H1 (cell line): ENCODE results near the gene TBC1D22A. TPM values are rescaled to one million over a fixed set of nuclear protein-coding genes. Genes with fewer than 3 reads are reported as not detected.

ENCODE experiments used
- CTCF ChIA-PET: fragments of 300-600 bp; sonication (Branson Sonifier 250); formaldehyde crosslinking; loops from one replicate; lab custom pipeline; 2021; ENCODE audit not compliant: partially characterized antibody; lab: Charles Lee
- POLR2A ChIA-PET: fragments of 300-600 bp; sonication (Branson Sonifier 250); formaldehyde crosslinking; loops from one replicate; lab custom pipeline; 2021; ENCODE audit warnings: inconsistent platforms; ENCODE audit not compliant: partially characterized antibody; lab: Charles Lee
- DNase-seq, 2 experiments: peaks; one replicate each; pipeline versions ENCODE4 v3.0.0 to v3.0.0-alpha.2; 2010 to 2022; ENCODE audit warnings: low spot score in 2 of 2, low read depth in 1 of 2, mixed read lengths in 1 of 2
- FAIRE-seq: peaks from 2 replicates; lab custom pipeline; 2011; peaks lifted over from hg19 to GRCh38; lab: Jason Lieb, UNC
- H2AFZ ChIP-seq: 2 replicates; pipeline ENCODE4 v1.8.1; 2012; ENCODE audit warnings: low read length, inconsistent platforms
- H2AK5ac ChIP-seq: 2 replicates; pipeline ENCODE4 v1.6.1; 2013; ENCODE audit warnings: low read depth, low read length
- H2BK120ac ChIP-seq: replicated peaks from 2 replicates; pipeline ENCODE3; 2013; ENCODE audit warnings: low read depth, low read length, inconsistent platforms
- H2BK12ac ChIP-seq: 2 replicates; pipeline ENCODE4 v1.6.1; 2013; ENCODE audit warnings: low read depth, low read length
- H2BK15ac ChIP-seq: 2 replicates; pipeline ENCODE4 v1.6.1; 2013; ENCODE audit warnings: low read length
- H2BK20ac ChIP-seq: 2 replicates; pipeline ENCODE4 v1.6.1; 2013; ENCODE audit warnings: low read length
- H2BK5ac ChIP-seq: 2 replicates; pipeline ENCODE4 v1.6.1; 2013; ENCODE audit warnings: low read depth, low read length
- H3K14ac ChIP-seq: 2 replicates; pipeline ENCODE4 v1.6.1; 2013; ENCODE audit warnings: inconsistent platforms; ENCODE audit not compliant: insufficient read length
- H3K18ac ChIP-seq: 2 replicates; pipeline ENCODE4 v1.6.1; 2013; ENCODE audit warnings: low read length; ENCODE audit errors: extremely low read depth
- H3K23ac ChIP-seq: 2 replicates; pipeline ENCODE4 v1.6.1; 2013; ENCODE audit warnings: inconsistent platforms; ENCODE audit not compliant: insufficient read length
- H3K23me2 ChIP-seq: 2 replicates; pipeline ENCODE4 v1.6.1; 2013; ENCODE audit warnings: low read depth, low read length
- H3K27ac ChIP-seq: 2 replicates; pipeline ENCODE4 v1.6.1; 2011; ENCODE audit warnings: low read depth, low read length, inconsistent platforms
- H3K27me3 ChIP-seq, 4 experiments: replicated peaks in 1 of 4; 1 replicate in 1 of 4; 2 replicates in 3 of 4; pipeline versions ENCODE4 v1.6.1 to v1.8.1; 2011 to 2013; ENCODE audit warnings: low read length in 3 of 4, mild to moderate bottlenecking in 3 of 4, inconsistent platforms in 2 of 4, mixed read lengths in 2 of 4, moderate library complexity in 1 of 4; ENCODE audit not compliant: control insufficient read depth in 3 of 4, insufficient read depth in 3 of 4; ENCODE audit errors: extremely low read depth in 1 of 4
- H3K36me3 ChIP-seq, 4 experiments: 2 replicates each; pipeline versions ENCODE4 v1.6.1 to v1.8.1; 2011 to 2013; ENCODE audit warnings: mild to moderate bottlenecking in 4 of 4, low read length in 3 of 4, moderate library complexity in 2 of 4, control low read depth in 1 of 4, inconsistent platforms in 1 of 4; ENCODE audit not compliant: insufficient read depth in 4 of 4, control insufficient read depth in 2 of 4
- H3K4ac ChIP-seq: replicated peaks from 2 replicates; pipeline ENCODE3; 2013; ENCODE audit warnings: low read length, low read depth, mixed read lengths, inconsistent platforms; ENCODE audit not compliant: insufficient read length
- H3K4me1 ChIP-seq, 4 experiments: replicated peaks in 1 of 4; 1 replicate in 1 of 4; 2 replicates in 3 of 4; pipeline versions ENCODE4 v1.6.1 to v1.8.1; 2011 to 2013; ENCODE audit warnings: low read length in 3 of 4, inconsistent platforms in 2 of 4, mixed read lengths in 1 of 4; ENCODE audit not compliant: insufficient read depth in 4 of 4, control insufficient read depth in 3 of 4
- H3K4me2 ChIP-seq, 2 experiments: 2 replicates each; pipeline versions ENCODE4 v1.6.1 to v1.8.1; 2011 to 2013; ENCODE audit warnings: low read depth in 2 of 2, low read length in 2 of 2, control low read depth in 1 of 2, inconsistent platforms in 1 of 2, mild to moderate bottlenecking in 1 of 2; ENCODE audit not compliant: insufficient read depth in 1 of 2
- H3K4me3 ChIP-seq, 4 experiments: fragments of 200-600, 300-600 bp in 1 of 4; sonication (generic), shearing (Covaris generic), sonication (Bioruptor Twin) in 1 of 4; 2 replicates each; pipeline versions ENCODE4 v1.5.1 to v1.8.1; 2011 to 2016; ENCODE audit warnings: low read length in 4 of 4, low read depth in 3 of 4, control low read depth in 2 of 4, inconsistent platforms in 2 of 4, mild to moderate bottlenecking in 2 of 4, mixed read lengths in 1 of 4, moderate library complexity in 1 of 4; ENCODE audit not compliant: insufficient read depth in 2 of 4; ENCODE audit errors: extremely low read depth in 1 of 4
- H3K56ac ChIP-seq: replicated peaks from 2 replicates; pipeline ENCODE3; 2013; ENCODE audit warnings: low read depth, mild to moderate bottlenecking, mixed read lengths, low read length, inconsistent platforms; ENCODE audit not compliant: insufficient read length
- H3K79me1 ChIP-seq: 2 replicates; pipeline ENCODE4 v1.6.1; 2013; ENCODE audit warnings: low read depth, low read length, control low read depth
- H3K79me2 ChIP-seq, 2 experiments: 2 replicates each; pipeline versions ENCODE4 v1.6.1 to v1.8.1; 2012 to 2013; ENCODE audit warnings: low read length in 2 of 2, mild to moderate bottlenecking in 2 of 2, inconsistent platforms in 1 of 2; ENCODE audit not compliant: insufficient read depth in 2 of 2, control insufficient read depth in 1 of 2
- H3K9ac ChIP-seq, 4 experiments: replicated peaks in 1 of 4; 1 replicate in 1 of 4; 2 replicates in 3 of 4; pipeline versions ENCODE4 v1.6.1 to v1.8.1; 2011 to 2013; ENCODE audit warnings: low read depth in 3 of 4, low read length in 3 of 4, control low read depth in 2 of 4, mild to moderate bottlenecking in 2 of 4, moderate library complexity in 2 of 4, inconsistent platforms in 1 of 4; ENCODE audit errors: extremely low read depth in 1 of 4
- H3K9me3 ChIP-seq, 2 experiments: 2 replicates each; pipeline versions ENCODE4 v1.6.1 to v1.8.1; 2012 to 2013; ENCODE audit warnings: mild to moderate bottlenecking in 2 of 2, moderate library complexity in 2 of 2, control low read depth in 1 of 2, inconsistent platforms in 1 of 2, low read depth in 1 of 2, low read length in 1 of 2, mixed read lengths in 1 of 2; ENCODE audit not compliant: insufficient read depth in 2 of 2
- H4K20me1 ChIP-seq, 2 experiments: replicated peaks in 1 of 2; 2 replicates each; pipeline versions ENCODE3 to v1.8.1; 2011 to 2013; ENCODE audit warnings: inconsistent platforms in 2 of 2, low read length in 2 of 2, mild to moderate bottlenecking in 1 of 2; ENCODE audit not compliant: insufficient read depth in 2 of 2, control insufficient read depth in 1 of 2
- H4K5ac ChIP-seq: 2 replicates; pipeline ENCODE4 v1.6.1; 2013; ENCODE audit warnings: low read length, low read depth, mixed read lengths, inconsistent platforms; ENCODE audit not compliant: insufficient read length
- H4K8ac ChIP-seq: 2 replicates; pipeline ENCODE4 v1.8.0; 2013; ENCODE audit warnings: mild to moderate bottlenecking, moderate library complexity, low read length, inconsistent platforms; ENCODE audit not compliant: insufficient read depth; ENCODE audit errors: extremely low read depth
- H4K91ac ChIP-seq: replicated peaks from 2 replicates; pipeline ENCODE3; 2013; ENCODE audit warnings: low read length, mixed read lengths, inconsistent platforms; ENCODE audit not compliant: insufficient read length
- ATF2 ChIP-seq: IDR thresholded peaks from 2 replicates; pipeline ENCODE4 v1.6.1; 2012; ENCODE audit warnings: low read length, inconsistent platforms
- ATF3 ChIP-seq: IDR thresholded peaks from 2 replicates; pipeline ENCODE4 v1.6.1; 2011; ENCODE audit warnings: low read depth, mild to moderate bottlenecking, low read length; ENCODE audit not compliant: insufficient read depth
- WGBS, 2 experiments: shearing (Covaris generic) in 1 of 2; methylation state at CpG; one replicate each; pipeline versions ENCODE4 v1.1.6 to v1.1.7; 2013 to 2015; ENCODE audit warnings: low lambda C conversion rate in 2 of 2, mixed read lengths in 2 of 2, inconsistent platforms in 1 of 2, low coverage in 1 of 2, missing lambda C conversion rate in 1 of 2; ENCODE audit not compliant: insufficient replicate concordance in 2 of 2, insufficient coverage in 1 of 2, insufficient read length in 1 of 2; ENCODE audit errors: extremely low coverage in 1 of 2, missing lambda C conversion rate in 1 of 2; 5-methylcytosine and 5-hydroxymethylcytosine counted together
- polyA plus RNA-seq, 7 experiments: library from polyadenylated mRNA; depleted of rRNA in 3 of 7; stranded (reverse) in 5 of 7; unstranded in 2 of 7; fragments of >200 nt in 5 of 7; fragments of 200-250 nt in 2 of 7; gene quantifications; 1 replicate in 5 of 7; 2 replicates in 1 of 7; 4 replicates in 1 of 7; pipeline versions ENCODE4 v1.2.1 to v1.2.3, GENCODE V29; 2011 to 2013; ENCODE audit warnings: missing spikeins in 2 of 7, mixed read lengths in 2 of 7
- total RNA-seq: library from RNA; stranded (reverse); fragmentation: NEBNext Ultra II Directional; extraction: Animal tissue kit (Norgen Biotek cat#: 25700); gene quantifications from 2 replicates; pipeline ENCODE4 v1.2.1, GENCODE V29; 2021

The TBC1D22A gene
- total and polyA plus RNA-seq, 2 of the 8 experiments (the other 6 are each of a cell fraction or from before 2014, with no cell fraction given) = 11.9 to 18.4 TPM

GRCh38 chr22:46879083-46879482, 116.6 kb downstream of the TBC1D22A start:
- no peak overlapping the region for H2BK15ac ChIP-seq
- no peak overlapping the region for H2AK5ac ChIP-seq
- H3K36me3 ChIP-seq = no peaks in the 10 kb centered on the region; a peak in 1 of 8 replicates
- no peak for DNase-seq
- no peak overlapping the region for H3K56ac ChIP-seq
- no peak overlapping the region for H3K4ac ChIP-seq
- H3K14ac ChIP-seq = no peak overlapping the region
- no peaks in the 10 kb centered on the region; the same call in 1 of the 2 replicates for H3K23me2 ChIP-seq
- H4K8ac ChIP-seq = peak overlapping the region; percentile 62; the same call in 1 of the 2 replicates
- no peaks in the 10 kb centered on the region for H3K27me3 ChIP-seq
- no peak overlapping the region for H2BK20ac ChIP-seq
- CTCF ChIA-PET = interaction anchor here (0.6 to 4.4 kb wide), 9 partner anchors 13 to 959 kb away, joined by 3 to 16 read pairs (median 3); no protein-coding TSS in a partner anchor
- H2AFZ ChIP-seq = no peak overlapping the region
- no peak overlapping the region for H2BK5ac ChIP-seq
- no peak overlapping the region for H3K9ac ChIP-seq
- H3K9me3 ChIP-seq = no peaks in the 10 kb centered on the region
- no peak for FAIRE-seq
- H3K18ac ChIP-seq = no peak overlapping the region
- H4K20me1 ChIP-seq = peaks cover 0 to 3% of the 10 kb centered on the region in 2 experiments
- H4K5ac ChIP-seq = no peak overlapping the region
- no peak overlapping the region for H2BK120ac ChIP-seq
- no peak overlapping the region for H3K27ac ChIP-seq
- no peak overlapping the region for H2BK12ac ChIP-seq
- H3K79me2 ChIP-seq = no peaks in the 10 kb centered on the region
- no peak overlapping the region for H4K91ac ChIP-seq
- POLR2A ChIA-PET = no interaction called here
- H3K79me1 ChIP-seq = peaks cover 8% of the 10 kb centered on the region; the same call in 1 of the 2 replicates
- no peak overlapping the region for H3K4me2 ChIP-seq
- TF ChIP-seq ATF2 (no peak), ATF3 (no peak)
- TF ChIP-seq, all 59 proteins: peak for 0
- H3K4me3 ChIP-seq = no peak overlapping the region
- peaks cover 0 to 5% (median under 1%) of the 10 kb centered on the region in 4 experiments; a peak in 2 of 7 replicates for H3K4me1 ChIP-seq
- 95% methylated on average over 7 of the region's 7 CpGs; no CpG with 5 or more reads in 1 of the 2 experiments for WGBS, 2 experiments
- no peak overlapping the region for H3K23ac ChIP-seq
